Dermis blood vessel endothelial cell (primary cell): Measurements from ENCODE around the gene MARK2. TPM values are rescaled to one million over a fixed set of nuclear protein-coding genes. Genes with fewer than 3 reads are reported as not detected.
"Not testable (repeated sequence)": the region's sequence is repeated elsewhere in the genome, so short reads cannot be mapped to it uniquely, and the experiment has no call there.

Source experiments
- DNase-seq: peaks from one replicate; pipeline ENCODE4 v3.0.0; 2010
- total RNA-seq: library from RNA; depleted of rRNA; stranded (reverse); fragments of >200 nt; gene quantifications from 2 replicates; pipeline ENCODE4 v1.2.3, GENCODE V29; 2014

MARK2 gene
- total RNA-seq, result 12.1 and 15.1 TPM in 2 replicates

- DNase-seq, result peak; percentile 98
Measured at GRCh38 chr11:63838678-63839507, at the start of gene MARK2. TSS of gene MARK2 (plus strand) at chr11:63839110. CDS start at chr11:63839507, 397 bp downstream.

GRCh38 chr11:63791495-63792167, 47.3 kb upstream of the MARK2 start:
- DNase-seq, result no peak

DNA sequence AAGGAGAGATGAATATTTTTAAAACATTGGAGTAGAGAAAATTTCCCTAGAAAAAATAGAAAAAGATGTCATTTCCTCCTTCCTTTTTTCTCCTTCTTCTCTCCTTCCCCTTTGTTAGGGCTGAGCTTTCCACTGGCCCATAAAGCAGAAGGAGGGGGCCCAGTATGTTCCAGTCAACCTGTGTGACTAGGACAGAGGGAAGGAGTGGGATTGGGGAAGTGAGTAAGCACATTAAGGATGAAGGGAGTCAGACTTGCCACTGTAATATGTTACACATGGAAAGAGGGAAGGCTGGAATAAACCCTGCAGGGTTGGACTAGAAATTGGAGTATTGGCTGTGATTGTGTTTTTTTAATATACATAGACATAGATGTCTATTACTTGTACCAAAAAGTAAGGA, 45.7 kb upstream of the MARK2 start:
- DNase-seq, result no peak

DNA sequence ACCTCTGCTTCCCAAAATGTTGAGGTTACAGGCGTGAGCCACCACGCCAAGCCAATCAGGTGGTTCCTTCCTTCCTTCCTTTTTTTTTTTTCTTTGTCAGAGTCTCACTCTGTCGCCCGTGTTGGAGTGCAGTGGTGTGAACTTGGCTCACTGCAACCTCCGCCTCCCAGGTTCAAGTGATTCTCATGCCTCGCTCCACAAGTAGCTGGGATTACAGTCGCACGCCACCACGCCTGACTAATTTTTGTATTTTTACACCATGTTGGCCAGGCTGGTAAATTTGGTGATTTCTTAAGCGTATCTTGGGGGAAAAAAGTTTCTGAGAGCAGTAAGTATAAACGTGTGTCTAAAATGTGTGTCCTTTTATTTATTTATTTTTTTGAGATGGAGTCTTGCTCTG, 43.8 kb upstream of the MARK2 start:
- no peak for DNase-seq

DNA sequence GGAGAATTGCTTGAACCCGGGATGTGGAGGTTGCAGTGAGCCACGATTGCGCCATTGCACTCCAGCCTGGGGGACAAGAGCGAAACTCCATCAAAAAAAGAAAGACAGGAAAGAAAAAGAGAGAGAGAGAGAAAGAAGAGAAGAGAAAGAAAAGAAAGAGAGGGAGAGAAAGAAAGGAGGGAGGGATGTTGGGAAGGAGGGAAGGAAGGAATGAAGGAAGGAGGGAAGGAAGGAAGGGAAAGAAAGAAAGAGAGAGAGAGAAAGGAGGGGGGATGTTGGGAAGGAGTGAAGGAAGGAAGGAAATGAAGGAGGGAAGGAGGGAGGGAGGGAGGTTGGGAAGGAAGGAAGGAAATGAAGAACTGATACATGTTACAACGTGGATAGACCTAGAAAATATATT, 38.0 kb upstream of the MARK2 start:
- DNase-seq, result no peak

- DNase-seq, result no peak
Measured at GRCh38 chr11:63802637-63803414, 36.1 kb upstream of the MARK2 start.

GRCh38 chr11:63804259-63804658, 34.7 kb upstream of the MARK2 start:
- DNase-seq, result peak; percentile 14

GRCh38 chr11:63805844-63806415, 33.0 kb upstream of the MARK2 start:
- DNase-seq, result peak; percentile 46

- DNase-seq, result not testable (repeated sequence)
Measured at GRCh38 chr11:63810383-63810782, 28.5 kb upstream of the MARK2 start.

DNA sequence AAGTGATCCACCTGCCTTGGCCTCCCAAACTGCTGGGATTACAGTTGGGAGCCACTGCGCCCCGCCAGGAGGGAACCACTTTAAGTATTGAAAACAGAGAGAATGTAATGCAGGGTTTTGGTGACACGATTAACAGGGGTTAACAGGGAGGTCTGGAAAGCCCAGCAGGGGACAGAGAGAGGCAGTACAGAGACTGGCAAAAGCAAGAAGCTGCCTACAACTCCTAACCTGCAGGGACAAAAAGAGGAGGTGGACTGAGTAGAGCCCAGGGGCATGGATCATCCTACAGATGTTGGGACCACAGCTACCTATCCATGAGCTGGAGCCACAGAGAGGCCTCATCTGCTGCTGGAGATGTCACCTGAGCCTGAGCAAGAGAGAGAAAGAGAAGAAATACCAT, 27.4 kb upstream of the MARK2 start:
- DNase-seq, result no peak

DNA sequence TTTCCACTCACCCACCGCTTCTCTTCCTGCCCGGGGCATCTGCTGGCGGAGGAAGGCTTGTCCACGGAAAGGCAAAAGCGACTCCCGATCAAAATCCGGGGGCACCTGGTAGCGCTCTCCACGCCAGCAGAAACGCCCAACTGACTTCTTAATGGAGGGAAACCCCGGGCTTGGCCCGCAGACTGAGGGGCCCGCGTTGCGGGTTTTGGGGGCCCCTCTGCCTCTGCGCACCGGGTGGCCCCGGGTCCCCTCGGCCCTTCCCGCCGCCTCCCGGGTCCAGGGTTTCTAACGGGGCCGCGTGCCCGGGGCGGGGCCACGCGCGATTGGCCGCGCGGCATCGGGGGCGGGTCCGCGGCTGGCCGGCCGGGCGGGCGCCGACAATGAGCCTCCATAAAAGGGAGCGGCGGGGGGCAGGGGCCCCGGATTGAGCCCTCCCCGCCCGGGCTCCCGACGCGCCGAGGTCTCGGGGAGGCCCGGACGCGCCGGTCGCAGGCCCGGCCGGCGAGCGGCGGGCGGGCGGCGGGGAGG, 25.8 kb upstream of the MARK2 start, which contains the start of gene SPINDOC:
Gene SPINDOC, plus strand, starts transcription at position 422 of the 528 bp plus-strand sequence. CDS start 231 bp downstream, outside the sequence.
- peak; percentile 75 for DNase-seq

DNA sequence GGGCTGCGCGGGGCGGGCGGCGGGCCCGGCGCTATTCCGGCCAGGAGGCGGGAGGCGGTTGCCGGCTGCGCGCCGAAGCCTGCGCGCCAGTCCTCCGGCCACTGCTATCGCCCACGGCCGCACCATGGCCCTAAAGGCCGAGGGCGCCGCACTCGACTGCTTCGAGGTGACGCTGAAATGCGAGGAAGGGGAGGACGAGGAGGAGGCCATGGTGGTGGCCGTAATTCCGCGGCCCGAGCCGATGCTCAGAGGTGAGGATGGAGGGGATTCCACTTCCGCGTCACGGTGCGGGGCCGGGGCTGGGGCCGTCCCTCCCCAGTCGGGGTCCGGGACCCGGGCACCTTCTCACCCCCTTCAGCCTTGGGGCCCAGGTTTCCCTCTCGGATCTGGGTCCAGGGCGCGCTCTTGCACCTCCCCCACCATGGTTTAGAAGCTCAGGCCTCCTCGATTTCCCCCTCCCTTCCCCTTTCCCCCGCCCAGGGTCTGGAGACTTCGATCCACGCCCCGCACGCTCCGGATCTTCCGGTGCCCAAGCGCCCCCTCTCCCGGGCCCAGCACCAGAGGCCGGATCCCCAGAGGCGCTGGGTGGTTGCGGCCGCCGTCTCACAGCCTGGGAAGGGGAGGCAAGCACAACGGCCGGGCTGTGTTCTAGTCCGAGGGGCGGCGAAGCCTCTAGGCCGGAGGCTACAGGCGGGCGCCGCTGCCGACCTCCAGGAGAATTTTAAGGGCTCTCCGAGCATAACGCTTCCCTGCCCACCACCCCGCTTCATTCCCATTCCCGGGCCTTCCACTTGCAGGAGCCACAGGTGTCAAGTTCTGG, 25.1 kb upstream of the MARK2 start:
- peak; percentile 54 for DNase-seq

DNA sequence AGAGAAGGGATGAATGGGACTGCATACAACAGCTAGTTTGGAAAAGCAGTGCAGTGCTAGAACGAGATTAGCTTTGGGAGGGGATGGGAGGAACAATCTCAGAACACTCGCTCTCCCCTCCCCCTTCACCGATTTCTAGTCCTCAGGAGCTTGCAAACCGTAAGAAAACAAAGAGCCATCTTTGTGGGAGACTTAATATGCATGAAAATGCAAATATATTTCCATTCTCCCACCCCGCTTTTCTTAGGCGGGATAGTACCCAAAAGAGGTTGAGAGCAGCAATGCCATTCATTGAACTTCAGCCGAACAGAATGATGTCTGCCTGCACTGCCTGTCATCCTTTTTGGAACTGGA, 24.6 kb upstream of the MARK2 start:
- peak; percentile 18 for DNase-seq

GRCh38 chr11:63816166-63816565, 22.7 kb upstream of the MARK2 start:
- DNase-seq, result no peak

- DNase-seq, result no peak
Measured at GRCh38 chr11:63816732-63817131, 22.2 kb upstream of the MARK2 start.

GRCh38 chr11:63817758-63818498, 21.0 kb upstream of the MARK2 start:
- no peak for DNase-seq

GRCh38 chr11:63818609-63819008, 20.3 kb upstream of the MARK2 start:
- DNase-seq, result no peak

DNA sequence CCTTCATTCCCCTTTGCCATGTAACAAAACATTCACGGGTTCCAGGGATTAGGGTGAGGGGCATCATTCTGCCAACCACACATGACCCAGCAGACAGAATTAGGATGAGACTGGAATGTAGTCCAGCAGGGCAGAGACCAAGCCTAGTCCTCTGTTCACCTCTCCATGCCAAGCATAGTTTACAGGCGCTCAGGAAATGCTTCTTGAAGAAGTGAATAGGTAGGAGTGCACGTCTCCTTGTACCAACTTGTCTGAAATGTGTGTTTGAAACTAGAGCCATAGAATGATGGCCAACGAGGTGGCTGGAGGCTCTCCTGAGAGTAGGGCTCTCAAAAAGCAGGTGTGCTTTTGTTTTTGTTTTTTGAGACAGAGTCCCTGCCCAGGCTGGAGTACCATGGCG, 17.5 kb upstream of the MARK2 start:
- DNase-seq, result no peak

- no peak for DNase-seq
Measured at GRCh38 chr11:63826471-63827190, 12.3 kb upstream of the MARK2 start.

DNA sequence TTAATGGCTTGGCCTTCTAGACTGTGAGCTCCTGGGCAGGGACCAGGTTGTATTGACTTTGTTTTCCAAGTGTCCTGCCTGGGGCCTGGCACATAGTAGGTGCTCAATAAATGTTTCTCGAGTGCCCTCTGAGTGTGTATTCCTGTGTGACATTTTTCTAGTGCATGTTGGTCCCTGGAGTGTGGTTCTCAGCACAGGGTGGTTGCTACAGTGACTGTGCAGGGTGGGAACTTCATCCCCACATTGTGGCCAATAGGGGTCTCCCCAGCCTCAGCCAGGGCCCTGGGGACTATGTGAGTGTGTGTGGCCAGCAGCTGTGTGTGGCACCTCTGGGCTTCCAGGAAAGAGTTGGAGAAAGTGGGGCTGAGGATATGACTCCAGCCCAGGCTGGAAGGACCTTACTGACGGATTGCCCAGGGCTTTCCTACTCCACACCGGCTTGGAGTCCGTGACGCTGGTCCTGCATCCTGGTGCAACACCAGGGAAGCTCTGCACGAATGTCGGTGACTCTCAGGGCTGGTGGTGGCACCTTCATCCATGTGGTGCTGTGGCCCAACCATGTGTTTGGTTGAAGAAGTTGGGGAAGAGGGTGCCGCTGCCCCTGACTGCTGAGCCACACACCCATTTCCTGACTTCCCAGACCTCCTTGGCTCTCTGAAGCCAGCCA, 9.0 kb upstream of the MARK2 start:
- peak; percentile 57 for DNase-seq
